Body of pancreas (tissue), 4 donors: ENCODE results near the gene PANX3.

Experiments
- POLR2A ChIP-seq, 3 donors: fragments of 450-650 bp; IDR thresholded peaks; one replicate each; pipeline ENCODE4 v1.6.1; 2016; ENCODE audit warnings: antibody characterized with exemption in 3 of 3, mild to moderate bottlenecking in 2 of 3
- TF ChIP-seq, protein P1 (sequence below), 7 experiments: fragments of 450-650 bp in 4 of 7; fragments of 200-600 bp in 3 of 7; sonication (generic) in 3 of 7; IDR thresholded peaks; one replicate each; pipeline ENCODE4 v1.5.1; 2016 to 2019; ENCODE audit warnings: antibody characterized with exemption in 7 of 7

DNA sequence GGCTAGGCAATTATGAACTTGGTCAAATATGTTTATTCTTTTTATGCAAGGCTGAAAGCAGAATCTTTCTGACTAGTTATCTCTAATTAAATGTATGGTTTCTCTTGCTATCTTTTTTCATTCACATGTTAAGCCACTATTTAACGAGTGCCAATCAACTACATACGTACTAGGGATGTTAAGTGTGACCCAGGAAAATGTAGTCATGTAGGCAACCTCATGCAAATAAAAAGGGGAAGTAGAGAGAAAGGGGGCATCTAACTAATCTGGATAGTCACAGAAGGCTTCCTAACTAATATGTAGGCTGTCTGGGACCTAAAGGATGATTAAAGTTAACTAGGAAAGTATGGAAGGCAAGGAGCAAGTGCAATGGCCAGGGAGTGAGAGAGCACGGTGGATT lies 34.9 kb downstream of the PANX3 start:
- TF ChIP-seq POLR2A (IDR thresholded peaks at IDR 0.05): no peak
- TF ChIP-seq, protein P1, sequence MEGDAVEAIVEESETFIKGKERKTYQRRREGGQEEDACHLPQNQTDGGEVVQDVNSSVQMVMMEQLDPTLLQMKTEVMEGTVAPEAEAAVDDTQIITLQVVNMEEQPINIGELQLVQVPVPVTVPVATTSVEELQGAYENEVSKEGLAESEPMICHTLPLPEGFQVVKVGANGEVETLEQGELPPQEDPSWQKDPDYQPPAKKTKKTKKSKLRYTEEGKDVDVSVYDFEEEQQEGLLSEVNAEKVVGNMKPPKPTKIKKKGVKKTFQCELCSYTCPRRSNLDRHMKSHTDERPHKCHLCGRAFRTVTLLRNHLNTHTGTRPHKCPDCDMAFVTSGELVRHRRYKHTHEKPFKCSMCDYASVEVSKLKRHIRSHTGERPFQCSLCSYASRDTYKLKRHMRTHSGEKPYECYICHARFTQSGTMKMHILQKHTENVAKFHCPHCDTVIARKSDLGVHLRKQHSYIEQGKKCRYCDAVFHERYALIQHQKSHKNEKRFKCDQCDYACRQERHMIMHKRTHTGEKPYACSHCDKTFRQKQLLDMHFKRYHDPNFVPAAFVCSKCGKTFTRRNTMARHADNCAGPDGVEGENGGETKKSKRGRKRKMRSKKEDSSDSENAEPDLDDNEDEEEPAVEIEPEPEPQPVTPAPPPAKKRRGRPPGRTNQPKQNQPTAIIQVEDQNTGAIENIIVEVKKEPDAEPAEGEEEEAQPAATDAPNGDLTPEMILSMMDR (IDR thresholded peaks at IDR 0.05): no peak
